ENCODE results near the gene PRTG.
"Not testable (repeated sequence)": the region's sequence is repeated elsewhere in the genome, so short reads cannot be mapped to it uniquely, and the experiment has no call there.

The PRTG gene

DNA sequence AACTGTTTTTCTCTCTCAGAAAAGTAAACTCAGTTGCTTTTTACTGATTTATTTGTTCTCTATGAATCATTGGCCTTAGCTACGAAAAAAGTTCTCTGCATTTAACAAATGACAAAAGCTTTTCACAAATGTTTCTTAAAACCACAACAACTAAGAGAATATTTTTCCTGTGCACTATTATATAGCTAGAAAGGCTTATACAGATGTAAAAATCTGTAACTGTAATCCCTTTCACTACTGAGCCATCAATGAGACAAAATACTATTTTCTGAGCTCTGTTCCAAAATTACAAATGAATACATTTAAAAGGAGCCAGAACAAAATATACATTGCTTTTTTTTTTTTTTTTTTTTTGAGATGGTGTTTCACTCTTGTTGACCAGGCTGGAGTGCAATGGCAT, 109.2 kb downstream of the PRTG start:
- DNase-seq (ENCODE audit: low spot score), result no peak

DNA sequence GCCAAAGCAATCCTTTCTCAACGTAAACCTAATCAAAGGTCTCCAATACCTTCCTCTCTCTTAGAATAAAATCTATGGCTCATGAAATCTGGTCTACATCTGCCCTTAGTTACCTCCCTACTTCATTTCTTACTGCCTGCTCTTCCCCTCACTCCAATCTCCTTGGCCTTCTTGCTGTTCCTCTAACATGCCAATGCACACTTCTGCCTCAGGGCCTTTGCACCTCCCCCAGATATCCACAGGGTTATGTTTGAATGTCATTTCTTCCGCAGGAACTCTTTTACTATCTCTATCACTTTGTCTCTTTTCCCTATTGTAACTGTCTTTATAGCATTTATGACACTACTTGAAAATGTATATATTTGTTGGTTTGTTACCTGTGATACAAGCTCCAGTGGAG, 110.5 kb downstream of the PRTG start:
- DNase-seq (ENCODE audit: low spot score), result no peak

DNA sequence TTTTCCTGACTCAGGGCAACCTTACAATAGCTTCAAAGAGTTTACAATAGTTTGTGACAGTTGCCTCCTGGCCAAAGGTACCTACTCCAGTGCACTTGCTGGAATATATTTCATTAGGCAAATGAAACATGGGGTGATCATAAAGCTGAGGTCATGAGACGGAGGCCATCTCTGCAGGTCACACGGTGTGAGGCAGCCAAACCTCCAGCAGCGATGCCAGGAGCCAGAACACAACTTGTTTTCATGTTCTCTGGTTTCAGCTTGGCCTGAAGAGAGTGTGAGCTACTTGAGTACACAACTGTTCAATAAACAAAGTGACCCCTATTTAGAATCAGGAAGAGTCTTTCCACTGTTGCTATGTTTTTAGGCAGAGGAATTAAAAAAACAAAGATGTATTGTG, 112.1 kb downstream of the PRTG start:
- DNase-seq (ENCODE audit: low spot score), result no peak

DNA sequence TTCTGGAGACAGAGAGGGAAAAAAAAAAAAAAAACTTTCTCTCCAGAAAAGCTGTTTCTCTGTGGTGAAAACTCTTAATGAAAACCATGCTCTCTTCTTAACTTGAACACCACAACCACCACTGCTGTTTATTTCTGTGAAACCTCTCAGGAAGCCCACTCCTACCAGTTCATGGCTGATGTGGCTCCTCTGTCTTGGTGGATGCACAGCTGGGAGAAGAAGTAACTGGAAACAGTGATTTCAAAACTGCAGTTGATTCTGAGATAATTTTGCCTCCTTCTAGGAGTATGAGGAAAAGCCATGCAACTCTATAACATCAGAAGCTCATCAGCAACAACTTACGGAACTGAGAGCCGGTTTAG, 114.6 kb downstream of the PRTG start:
- DNase-seq (ENCODE audit: low spot score), result no peak

DNA sequence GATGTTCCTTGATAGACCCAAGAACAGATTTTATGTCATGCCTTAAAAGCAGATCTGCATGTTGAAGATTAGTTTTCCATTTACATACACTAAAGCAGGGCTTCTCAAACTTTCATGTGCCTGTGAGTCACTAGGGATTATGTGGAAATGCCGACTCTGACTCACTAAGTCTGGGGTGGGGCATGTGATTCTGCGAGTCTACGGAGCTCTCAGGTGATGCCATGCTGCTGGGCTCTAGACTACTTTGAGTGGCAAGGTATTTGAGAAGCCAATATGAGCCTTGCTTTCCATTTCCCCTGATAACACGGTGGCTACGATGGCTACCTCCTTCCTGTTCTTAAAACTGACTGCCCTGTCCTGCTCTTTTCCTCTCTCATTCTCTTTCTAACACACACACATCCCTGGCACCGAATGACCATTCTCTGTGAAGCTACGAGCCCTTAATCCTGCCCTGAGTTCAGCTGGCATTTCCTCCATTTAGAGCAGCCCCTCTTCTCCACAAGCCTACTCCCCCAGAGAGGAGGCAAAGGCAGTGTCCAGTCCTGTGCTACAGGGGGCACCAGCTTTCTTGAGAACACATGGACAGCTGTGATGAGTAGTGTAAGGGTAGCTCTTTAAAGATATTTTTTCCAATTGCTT, 115.1 kb downstream of the PRTG start:
- no peak for DNase-seq (ENCODE audit: low spot score)

DNA sequence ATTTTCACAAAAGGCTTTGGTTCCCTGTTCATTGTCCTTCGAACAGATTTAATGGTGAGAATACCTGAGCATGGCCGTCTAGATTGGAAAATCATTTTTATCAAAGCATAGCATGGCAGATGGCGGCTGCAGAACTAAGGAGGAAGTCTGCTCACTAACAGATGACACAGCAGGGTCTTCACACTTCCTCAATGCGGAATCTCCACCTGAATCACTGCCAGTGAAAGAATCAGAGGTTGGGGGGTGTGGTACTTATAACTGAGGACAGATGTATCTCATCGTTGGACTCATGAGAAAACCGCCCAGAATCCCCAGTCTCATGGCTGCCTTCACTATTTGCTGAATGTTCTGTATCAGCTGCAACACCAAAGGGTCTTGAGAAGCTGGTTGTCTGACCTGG, 123.2 kb downstream of the PRTG start:
- DNase-seq (ENCODE audit: low spot score), result no peak

DNA sequence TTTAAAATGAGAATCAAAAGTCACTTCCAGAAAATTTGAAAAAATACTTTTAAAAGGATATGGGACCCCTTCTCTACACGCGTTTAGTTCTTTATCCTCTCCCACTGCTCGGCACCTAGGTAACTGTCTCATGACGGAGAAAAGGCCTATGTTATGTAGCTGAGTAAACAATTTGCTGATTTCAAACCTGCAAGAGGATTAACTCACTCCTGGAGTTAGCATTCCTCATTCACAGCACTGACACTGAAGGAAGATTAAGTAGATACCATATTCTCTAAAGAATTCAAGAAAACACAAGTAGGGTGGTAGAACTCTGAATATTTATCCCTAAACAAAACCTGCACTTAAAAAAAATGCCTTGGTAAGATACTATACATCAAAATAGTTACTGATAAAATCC, 124.6 kb downstream of the PRTG start:
- no peak for DNase-seq (ENCODE audit: low spot score)

DNA sequence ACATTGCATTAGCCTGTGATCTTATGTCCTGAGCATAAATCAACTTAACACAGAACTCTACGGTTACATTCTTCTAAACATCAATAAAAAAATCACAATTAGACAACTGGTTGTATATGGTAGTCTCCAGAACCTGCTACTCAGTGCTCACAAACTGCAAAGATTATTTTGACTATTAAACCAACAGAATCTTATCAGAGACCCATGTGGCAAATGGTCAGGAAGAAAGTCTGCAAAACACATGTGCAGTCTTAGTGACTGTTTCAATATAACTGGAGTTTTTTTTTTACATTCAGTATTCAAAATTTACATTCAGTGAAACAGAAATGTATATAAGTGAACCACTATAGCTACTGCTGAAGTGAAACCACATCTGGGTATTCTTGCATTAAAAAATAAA, 127.5 kb downstream of the PRTG start:
- no peak for DNase-seq (ENCODE audit: low spot score)

DNA sequence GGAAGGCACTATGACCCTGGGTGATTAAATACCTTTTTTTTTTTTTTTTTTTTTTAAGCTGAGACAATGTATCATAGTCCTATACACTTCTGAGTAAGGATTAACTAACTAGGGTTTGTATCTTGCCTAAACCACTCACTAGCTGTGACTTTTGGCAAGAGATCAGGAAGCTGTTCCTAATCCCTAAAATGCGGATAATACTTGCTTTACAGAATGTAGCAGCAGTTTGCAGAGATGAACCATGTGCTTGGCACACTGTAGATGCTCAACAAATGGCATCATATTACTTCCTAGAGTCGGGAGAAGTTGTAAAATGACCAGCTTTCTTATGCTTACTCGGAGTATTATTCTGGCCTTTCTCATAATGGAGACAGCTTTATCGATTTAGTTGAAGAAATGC, 129.2 kb downstream of the PRTG start:
- no peak for DNase-seq (ENCODE audit: low spot score)

DNA sequence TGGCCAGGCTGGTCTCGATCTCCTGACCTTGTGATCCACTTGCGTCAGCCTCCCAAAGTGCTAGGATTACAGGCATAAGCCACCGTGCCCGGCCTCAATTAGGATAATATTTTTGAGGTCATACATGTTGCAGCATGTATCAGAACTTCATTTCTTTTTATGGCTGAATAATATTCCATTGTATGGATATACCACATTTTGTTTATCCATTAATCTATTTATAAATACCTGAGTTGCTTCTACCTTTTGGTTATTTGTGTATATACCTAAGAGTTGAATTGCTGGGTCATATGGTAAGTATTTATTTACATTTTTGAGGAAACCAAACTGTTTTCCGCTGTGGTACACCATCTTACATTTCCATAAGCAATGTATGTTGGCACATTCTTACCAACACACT, 136.7 kb downstream of the PRTG start:
- DNase-seq (ENCODE audit: low spot score), result no peak

DNA sequence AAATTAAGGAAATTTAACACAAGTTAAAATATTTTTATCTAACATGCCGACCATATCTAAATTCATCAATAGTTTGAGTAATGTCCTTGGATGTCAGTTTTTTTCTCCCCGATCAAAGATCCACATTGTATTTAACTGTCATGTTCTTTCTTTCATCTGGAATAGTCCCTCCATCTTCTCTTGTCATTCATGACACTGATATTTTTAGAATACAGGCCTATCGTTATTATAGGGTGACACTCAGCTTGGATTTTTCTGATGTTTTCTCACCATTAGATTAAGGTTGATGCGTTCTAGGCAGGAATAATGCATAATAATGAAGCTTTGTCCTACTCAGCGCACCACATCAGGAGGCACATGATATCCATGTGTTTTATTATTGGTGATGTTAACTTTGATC, 141.6 kb downstream of the PRTG start:
- DNase-seq (ENCODE audit: low spot score), result no peak

DNA sequence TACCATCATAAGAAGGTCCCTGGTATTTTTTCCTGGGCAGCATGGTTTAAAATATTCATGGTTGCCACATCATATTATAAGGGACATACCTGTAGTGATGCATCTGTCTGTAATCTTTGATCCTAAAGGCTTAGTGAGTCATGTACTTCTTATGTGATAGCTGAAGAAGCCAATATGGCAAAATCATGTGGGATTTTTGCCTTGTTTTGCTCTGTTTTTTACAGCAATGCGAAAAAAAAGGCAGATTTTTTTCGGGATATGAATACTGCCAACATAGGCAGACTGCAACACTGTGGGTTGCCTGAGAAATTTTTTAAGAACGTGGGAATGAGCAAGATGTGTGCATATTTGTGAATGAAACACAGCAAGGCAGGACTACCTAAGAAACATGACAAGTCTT, 143.5 kb downstream of the PRTG start:
- DNase-seq (ENCODE audit: low spot score), result no peak

DNA sequence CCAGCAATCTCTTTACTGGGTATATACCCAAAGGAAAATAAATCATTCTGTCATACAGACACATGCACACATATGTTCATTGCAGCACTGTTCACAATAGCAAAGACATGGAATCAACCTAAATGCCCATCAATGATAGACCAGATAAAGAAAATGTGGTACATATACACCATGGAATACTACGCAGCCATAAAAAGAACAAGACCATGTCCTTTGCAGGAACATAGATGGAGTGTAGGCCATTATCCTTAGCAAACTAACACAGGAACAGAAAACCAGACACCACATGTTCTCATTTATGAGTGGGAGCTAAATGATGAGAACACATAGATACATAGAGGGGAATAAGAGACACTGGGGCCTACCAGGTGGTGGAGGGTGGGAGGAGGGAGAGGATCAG, 149.9 kb downstream of the PRTG start:
- not testable (repeated sequence) for DNase-seq (ENCODE audit: low spot score)

DNA sequence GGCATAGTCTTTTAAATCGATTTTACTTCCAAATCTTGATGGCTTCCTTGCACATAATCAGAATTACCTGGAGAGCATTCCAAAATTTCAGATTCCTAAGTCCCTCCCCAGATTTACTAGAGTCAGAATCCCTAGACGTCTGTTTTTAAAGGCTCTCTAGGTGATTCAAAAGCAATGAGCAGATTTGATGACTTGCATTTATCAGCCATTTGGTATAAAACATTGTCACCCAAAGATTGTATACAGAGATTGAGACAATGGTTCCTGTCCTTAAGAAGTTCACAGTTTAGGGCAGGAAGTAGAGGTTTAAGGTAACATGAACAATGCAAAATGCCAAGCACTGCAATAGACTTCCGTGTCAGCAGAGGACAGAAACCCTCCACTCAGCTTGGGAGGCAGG, 152.2 kb downstream of the PRTG start:
- DNase-seq (ENCODE audit: low spot score), result no peak

DNA sequence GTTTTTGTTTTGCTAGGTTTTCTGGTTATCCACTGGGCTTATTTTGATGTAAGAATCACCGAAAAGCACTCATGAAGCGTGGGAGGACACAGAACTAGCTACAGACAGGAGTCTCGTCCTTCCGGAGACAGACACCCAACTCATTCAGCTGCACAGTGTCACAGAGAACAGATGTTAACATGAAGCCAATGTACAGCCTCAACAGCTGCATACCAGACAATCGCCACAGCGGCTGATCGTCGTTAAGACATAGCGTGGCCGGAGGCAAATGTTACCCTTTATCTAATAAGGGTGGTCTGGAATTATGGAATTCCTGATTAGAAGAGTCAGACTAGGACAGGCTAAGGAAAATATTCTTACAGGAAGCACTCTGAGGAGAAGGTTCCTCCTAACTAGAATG, 153.7 kb downstream of the PRTG start:
- DNase-seq (ENCODE audit: low spot score), result no peak

DNA sequence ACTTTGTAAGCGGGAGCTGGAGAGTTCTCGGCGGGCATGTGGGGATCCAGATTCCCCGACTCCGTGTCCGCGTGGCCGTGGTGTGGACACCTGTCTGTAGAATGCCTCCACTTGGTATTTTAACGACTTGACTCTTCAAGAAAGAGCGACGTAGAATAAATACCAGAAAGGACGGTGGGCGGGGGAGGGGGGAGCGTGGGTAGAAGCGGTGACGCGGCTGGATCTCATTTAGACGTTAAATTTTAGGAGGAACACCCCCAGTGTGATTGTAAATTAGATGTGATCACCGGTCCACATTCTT, 154.2 kb downstream of the PRTG start:
- no peak for DNase-seq (ENCODE audit: low spot score)

DNA sequence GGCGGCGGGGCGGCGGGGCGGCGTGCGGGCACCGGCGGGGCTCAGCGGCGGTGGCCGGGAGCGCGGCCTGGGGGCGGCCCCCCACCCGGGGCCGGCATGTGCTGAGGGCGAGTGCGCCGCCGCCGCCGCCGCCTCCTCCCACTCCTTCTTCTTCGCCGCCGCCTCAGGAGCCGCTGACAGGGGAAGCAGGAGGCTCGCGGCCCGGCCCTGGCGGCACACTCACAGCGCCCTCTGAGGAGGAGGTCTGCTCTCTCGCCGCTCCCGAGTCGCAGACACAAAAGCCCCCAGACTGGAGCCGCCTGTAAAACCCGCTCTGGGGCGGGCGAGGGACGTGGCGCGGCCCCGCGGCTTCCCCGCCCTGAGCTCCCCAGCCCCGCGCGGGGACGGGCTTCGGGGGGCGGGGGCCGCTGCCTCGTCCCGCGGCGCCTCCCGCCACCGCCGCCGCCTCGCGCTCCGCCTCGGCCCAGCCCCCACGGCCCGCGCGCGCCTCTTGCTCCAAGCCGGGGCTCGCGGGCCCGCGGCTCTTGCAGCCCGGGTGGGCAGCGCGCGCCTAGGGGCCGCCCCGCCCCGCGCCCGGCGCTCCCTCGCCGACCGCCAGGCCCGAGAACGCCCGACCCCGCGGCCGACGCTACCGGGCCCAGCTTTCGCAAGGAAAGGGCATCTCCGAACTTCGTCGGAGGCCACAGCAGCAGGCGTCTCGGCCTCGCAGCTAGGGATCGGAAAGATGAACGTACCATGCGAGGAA, 154.7 kb downstream of the PRTG start, which contains the start of gene PYGO1:
Gene PYGO1 (minus strand): TSS at position 276 of the 745 bp plus-strand sequence. CDS start 462 bp downstream, outside the sequence.
- DNase-seq (ENCODE audit: low spot score), result peak; percentile 11

DNA sequence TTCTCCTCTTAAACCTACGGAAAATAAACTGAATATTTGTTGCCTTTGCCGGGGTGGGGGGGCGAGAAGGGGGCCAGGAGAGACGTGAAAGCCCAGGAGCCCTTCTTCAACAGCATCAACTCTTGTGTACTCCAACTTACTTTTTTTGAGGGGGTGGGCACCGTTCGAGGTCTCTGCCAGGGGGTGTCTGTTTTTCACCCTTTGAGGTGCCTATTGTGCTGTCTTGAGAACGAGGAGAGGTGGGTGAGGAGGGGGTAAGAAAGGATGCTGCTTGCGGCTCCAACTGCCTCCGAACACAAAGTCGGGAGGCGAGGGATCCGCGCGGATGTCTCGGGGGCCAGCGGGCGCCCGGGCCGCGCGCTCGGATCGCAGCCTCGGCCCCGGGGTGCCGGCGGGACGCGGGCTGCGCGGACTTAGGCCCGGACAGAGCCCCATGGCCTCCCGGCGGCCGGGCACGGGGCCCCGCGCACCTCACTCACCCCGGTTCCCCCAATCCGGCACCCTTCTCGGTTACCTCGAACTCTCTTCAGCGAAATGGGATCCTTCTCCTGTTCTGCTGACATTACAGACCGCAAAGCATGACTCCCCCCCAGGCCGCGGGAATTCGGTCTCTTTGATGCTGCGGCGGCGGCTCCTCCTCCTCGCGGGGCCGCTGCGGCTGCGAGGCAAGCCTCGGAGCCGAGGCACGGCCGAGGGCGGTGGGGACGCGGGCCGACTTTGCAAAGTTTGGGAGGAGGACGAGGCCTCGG, 155.5 kb downstream of the PRTG start:
- no peak for DNase-seq (ENCODE audit: low spot score)

DNA sequence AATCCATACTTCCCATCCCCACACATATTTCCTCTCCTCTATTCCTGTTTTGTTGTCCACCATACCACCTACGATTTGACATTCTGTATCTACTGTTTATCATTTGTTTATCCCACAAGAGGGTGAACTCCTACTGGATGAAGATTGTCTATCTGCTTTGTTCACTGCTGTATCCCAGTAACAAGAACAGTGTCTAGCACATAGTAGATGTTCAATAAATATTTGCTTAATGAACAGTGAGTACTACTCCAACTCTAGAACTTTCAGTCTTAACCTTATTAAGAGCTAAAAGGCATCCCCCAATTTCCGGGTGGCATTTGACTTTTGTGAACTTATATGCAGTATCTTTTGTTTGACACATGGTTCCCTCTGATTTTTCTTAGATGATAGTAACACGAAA, 156.1 kb downstream of the PRTG start:
- no peak for DNase-seq (ENCODE audit: low spot score)

DNA sequence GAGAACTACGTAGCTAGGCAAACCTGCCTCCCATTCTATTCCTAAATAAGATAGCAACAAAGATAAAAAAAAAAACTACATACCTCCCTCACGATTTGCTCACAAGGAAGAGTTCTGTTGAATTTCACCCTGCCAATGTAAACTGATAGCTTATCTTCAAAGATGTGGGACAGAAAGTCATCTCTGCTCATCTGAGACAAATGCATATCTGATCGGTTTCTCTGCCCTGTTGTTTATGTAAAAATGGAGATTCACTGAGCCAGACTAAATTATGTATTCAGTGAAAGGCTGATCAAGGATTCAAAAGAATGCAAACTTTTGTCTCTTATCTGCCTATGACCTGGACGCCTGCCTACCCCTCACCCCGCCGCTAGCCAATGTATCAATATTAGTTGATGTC, 166.0 kb downstream of the PRTG start:
- no peak for DNase-seq (ENCODE audit: low spot score)

DNA sequence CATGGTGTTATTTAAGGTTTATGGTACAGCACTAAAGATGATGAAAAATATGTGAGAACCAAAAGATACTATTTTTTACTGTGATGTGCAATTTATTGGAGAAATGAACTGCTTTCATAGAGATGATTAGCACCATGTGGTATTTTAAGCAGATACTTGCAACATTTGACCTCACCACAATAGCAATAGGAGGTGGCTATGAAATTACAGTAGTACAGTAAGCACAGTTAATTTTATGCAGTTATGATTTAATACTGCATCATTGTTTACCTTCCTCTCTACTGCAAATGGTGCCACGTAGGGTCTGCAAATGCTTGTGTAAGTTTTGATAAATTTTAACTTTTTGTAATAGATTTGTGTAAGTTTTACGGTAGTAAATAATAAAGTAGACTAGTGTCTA, 168.9 kb downstream of the PRTG start:
- no peak for DNase-seq (ENCODE audit: low spot score)

DNA sequence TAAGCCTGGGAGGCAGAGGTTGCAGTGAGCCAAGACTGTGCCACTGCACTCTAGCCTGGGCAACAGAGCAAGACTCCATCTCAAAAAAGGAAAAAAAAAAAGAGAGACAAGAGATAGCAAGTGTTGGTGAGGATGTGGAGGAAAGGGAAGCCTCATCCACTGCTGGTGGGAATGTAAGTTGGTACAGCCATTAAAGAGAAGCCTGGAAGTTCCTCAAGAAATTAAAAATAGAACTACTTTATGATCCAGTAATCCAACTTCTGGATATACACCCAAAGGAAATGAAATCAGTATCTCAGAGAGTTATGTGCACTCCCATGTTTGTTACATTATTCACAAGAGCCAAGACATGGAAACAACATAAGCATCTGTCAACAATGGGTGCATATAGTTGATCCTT, 169.7 kb downstream of the PRTG start:
- DNase-seq (ENCODE audit: low spot score), result no peak

DNA sequence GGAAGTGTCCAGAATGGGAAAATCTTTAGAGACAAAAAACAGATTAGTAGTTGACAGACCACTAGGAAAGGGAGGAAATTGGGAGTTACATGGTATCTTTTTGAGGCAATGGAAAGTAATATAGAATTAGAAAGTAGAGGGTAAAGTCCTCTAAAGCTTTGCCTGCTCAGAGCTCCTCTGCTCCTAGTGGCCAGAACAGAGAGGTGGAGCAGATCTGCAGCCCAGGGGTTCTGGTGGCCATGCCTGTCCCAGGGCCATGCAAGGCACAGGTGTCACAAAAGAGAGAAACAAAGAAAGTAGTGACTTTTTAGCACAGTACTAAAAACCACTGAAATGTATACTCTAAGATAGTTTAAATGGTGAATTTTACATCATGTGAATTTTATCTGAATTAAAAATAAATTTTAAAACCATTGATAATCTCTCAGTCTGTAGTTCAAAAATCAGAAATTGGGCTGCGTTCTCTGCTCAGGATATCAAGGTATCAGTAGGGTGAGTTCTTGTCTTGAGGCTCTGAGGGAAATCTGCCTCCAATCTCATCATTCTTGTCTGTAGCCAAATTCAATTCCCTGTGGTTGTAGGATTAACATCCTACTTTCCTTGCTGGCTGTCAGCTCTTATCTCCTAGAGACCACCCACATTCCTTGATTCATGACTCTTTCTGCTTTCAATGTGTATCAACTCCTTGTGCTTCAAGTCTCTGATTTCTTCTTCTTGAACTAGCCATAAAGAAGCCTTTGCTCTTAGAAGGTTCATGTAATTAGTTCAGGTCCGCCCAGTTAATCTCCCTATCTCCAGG, 178.4 kb downstream of the PRTG start:
- no peak for DNase-seq (ENCODE audit: low spot score)
